CD4-positive, alpha-beta T cell (primary cell): ENCODE data around the gene DYRK2. TPM values are rescaled to one million over a fixed set of nuclear protein-coding genes. Genes with fewer than 3 reads are reported as not detected.

ENCODE experiments used
- ATAC-seq: fragments of 200-7000 bp; cut with Tn5 transposase; one replicate; pipeline ENCODE4 v1.10.0; 2022; ENCODE audit warnings: mild to moderate bottlenecking; ENCODE audit not compliant: poor library complexity
- CTCF ChIA-PET: fragments of 350-600 bp; sonication (Branson Sonifier 250); formaldehyde crosslinking; loops from one replicate; lab custom pipeline; 2021; ENCODE audit warnings: antibody characterized with exemption, inconsistent platforms; lab: Charles Lee
- POLR2A ChIA-PET: fragments of 350-600 bp; sonication (Branson Sonifier 250); formaldehyde crosslinking; loops from one replicate; lab custom pipeline; 2021; ENCODE audit warnings: antibody characterized with exemption, inconsistent platforms; lab: Charles Lee
- DNase-seq, 14 experiments: peaks; one replicate each; pipeline ENCODE4 v3.0.0-alpha.2; 2013 to 2020; ENCODE audit warnings: mixed read lengths in 2 of 14
- H3K27ac ChIP-seq, 2 donors: one replicate each; pipeline versions ENCODE4 v1.5.1 to v1.7.0; 2013; ENCODE audit warnings: low read length in 2 of 2, low read depth in 1 of 2, mild to moderate bottlenecking in 1 of 2
- H3K27me3 ChIP-seq, 2 experiments: 1 replicate in 1 of 2; 2 replicates in 1 of 2; pipeline versions ENCODE4 v1.6.1 to v1.7.0; 2013; ENCODE audit warnings: low read length in 2 of 2, control low read depth in 1 of 2, mild to moderate bottlenecking in 1 of 2, moderate library complexity in 1 of 2; ENCODE audit not compliant: insufficient read depth in 2 of 2, control insufficient read depth in 1 of 2
- H3K36me3 ChIP-seq: one replicate; pipeline ENCODE4 v1.6.1; 2013; ENCODE audit warnings: low read length, control low read depth; ENCODE audit not compliant: insufficient read depth
- H3K4me1 ChIP-seq: one replicate; pipeline ENCODE4 v1.6.1; 2013; ENCODE audit warnings: low read length, control low read depth; ENCODE audit not compliant: insufficient read depth
- H3K4me3 ChIP-seq: one replicate; pipeline ENCODE4 v1.5.1; 2013; ENCODE audit warnings: mild to moderate bottlenecking, low read length, moderate library complexity
- H3K9me3 ChIP-seq, 2 experiments: 1 replicate in 1 of 2; 2 replicates in 1 of 2; pipeline versions ENCODE4 v1.6.1 to v1.7.0; 2013; ENCODE audit warnings: low read length in 2 of 2, mild to moderate bottlenecking in 2 of 2, control low read depth in 1 of 2, moderate library complexity in 1 of 2; ENCODE audit not compliant: control insufficient read depth in 1 of 2, insufficient read depth in 1 of 2
- H3K27ac Mint-ChIP-seq: one replicate; pipeline ENCODE4 v1.8.0; 2020; ENCODE audit warnings: mixed read lengths
- H3K27me3 Mint-ChIP-seq: one replicate; pipeline ENCODE4 v1.8.0; 2021; ENCODE audit warnings: mixed read lengths
- H3K36me3 Mint-ChIP-seq: one replicate; pipeline ENCODE4 v1.8.0; 2021; ENCODE audit warnings: low read depth, mixed read lengths
- H3K4me1 Mint-ChIP-seq: one replicate; pipeline ENCODE4 v1.8.0; 2021; ENCODE audit warnings: low read depth, mixed read lengths
- H3K4me3 Mint-ChIP-seq: one replicate; pipeline ENCODE4 v1.8.0; 2020; ENCODE audit warnings: mild to moderate bottlenecking, mixed read lengths
- H3K9me3 Mint-ChIP-seq: one replicate; pipeline ENCODE4 v1.8.0; 2020; ENCODE audit warnings: mixed read lengths
- CTCF ChIP-seq: fragments of 200-600 bp; IDR thresholded peaks from one replicate; pipeline ENCODE4 v1.8.0; 2022; ENCODE audit warnings: antibody characterized with exemption, mild to moderate bottlenecking
- intact Hi-C, 2 experiments: fragments of 100-400 bp; cut with DNase I in 1 of 2; cut with micrococcal nuclease in 1 of 2; formaldehyde crosslinking; loops; one replicate each; pipeline versions ENCODE4 v1.15.1 to v1.9.0; 2023 to 2025; cut with DNase I, micrococcal nuclease
- total RNA-seq, 174 experiments: library from RNA in 2 of 174; stranded (reverse) in 2 of 174; gene quantifications; one replicate each; pipeline ENCODE4 v1.2.3 and lab custom pipeline; 2021 to 2026

Gene DYRK2
- total RNA-seq, 2 experiments from 2014 or later, result 123 to 135 TPM

GRCh38 chr12:67690656-67691055, 42.1 kb downstream of the DYRK2 start:
- no peak for TF ChIP-seq CTCF
- Histone ChIP-seq H3K9me3 (no peaks in the 10 kb centered on the region), H3K27ac (no peak overlapping the region), H3K4me3 (no peak overlapping the region), H3K36me3 (no peaks in the 10 kb centered on the region), H3K27me3 (no peaks in the 10 kb centered on the region), H3K4me1 (no peaks in the 10 kb centered on the region)
- DNase-seq (no peak), ATAC-seq (no peak)
- H3K27ac Mint-ChIP-seq, result no peak overlapping the region
- H3K9me3 Mint-ChIP-seq, result peaks cover 3% of the 10 kb centered on the region
- H3K36me3 Mint-ChIP-seq, result peaks cover 10% of the 10 kb centered on the region
- POLR2A ChIA-PET, result no interaction called here
- peaks cover 15% of the 10 kb centered on the region for H3K4me1 Mint-ChIP-seq
- CTCF ChIA-PET, result no interaction called here
- H3K27me3 Mint-ChIP-seq, result no peaks in the 10 kb centered on the region
- H3K4me3 Mint-ChIP-seq, result no peak overlapping the region
- intact Hi-C loops, result no loop called here

DNA sequence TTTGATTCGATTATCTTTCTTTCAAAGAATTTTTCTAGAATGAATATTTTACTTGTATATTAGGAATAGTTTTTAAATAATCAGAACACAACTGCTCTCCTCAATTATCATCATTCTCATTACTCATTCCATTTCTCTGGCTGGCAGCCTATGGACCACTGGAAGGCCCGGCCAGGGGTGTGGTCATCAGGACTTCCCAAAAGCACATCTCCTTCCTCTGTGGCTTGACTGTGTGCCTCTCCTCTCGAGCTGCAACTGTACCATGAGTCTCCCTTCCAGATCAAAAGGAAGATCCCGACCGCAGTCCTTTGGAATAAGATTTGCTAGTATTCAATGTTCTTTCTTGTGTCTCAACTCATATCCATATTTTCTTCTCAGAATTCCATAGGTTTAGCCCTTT, 42.7 kb downstream of the DYRK2 start:
- no peaks in the 10 kb centered on the region for H3K9me3 ChIP-seq
- H3K27ac Mint-ChIP-seq, result no peak overlapping the region
- DNase-seq (no peak), ATAC-seq (no peak)
- H3K27me3 Mint-ChIP-seq, result no peaks in the 10 kb centered on the region
- no peak for TF ChIP-seq CTCF
- POLR2A ChIA-PET, result interaction anchor here (0.7 kb wide), 1 partner anchor 44 kb away, joined by 3 read pairs; no protein-coding TSS in a partner anchor
- peaks cover 2% of the 10 kb centered on the region for H3K4me1 ChIP-seq
- H3K4me3 Mint-ChIP-seq, result no peak overlapping the region
- no peak overlapping the region for H3K4me3 ChIP-seq
- intact Hi-C loops, result no loop called here
- peaks cover 3% of the 10 kb centered on the region for H3K9me3 Mint-ChIP-seq
- no peak overlapping the region for H3K27ac ChIP-seq
- no peaks in the 10 kb centered on the region for H3K27me3 ChIP-seq
- H3K36me3 ChIP-seq, result no peaks in the 10 kb centered on the region
- peaks cover 10% of the 10 kb centered on the region for H3K36me3 Mint-ChIP-seq
- CTCF ChIA-PET, result interaction anchor here (0.8 kb wide), 1 partner anchor 14 kb away, joined by 3 read pairs; no protein-coding TSS in a partner anchor
- H3K4me1 Mint-ChIP-seq, result peaks cover 20% of the 10 kb centered on the region

GRCh38 chr12:67692135-67692534, 43.6 kb downstream of the DYRK2 start:
- no peak for TF ChIP-seq CTCF
- Mint-ChIP-seq H3K4me1 (peaks cover 29% of the 10 kb centered on the region), H3K27ac (no peak overlapping the region), H3K9me3 (peaks cover 3% of the 10 kb centered on the region), H3K4me3 (no peak overlapping the region), H3K27me3 (no peaks in the 10 kb centered on the region), H3K36me3 (peaks cover 10% of the 10 kb centered on the region)
- DNase-seq (no peak), ATAC-seq (no peak)
- Histone ChIP-seq H3K9me3 (no peaks in the 10 kb centered on the region), H3K27me3 (no peaks in the 10 kb centered on the region), H3K36me3 (no peaks in the 10 kb centered on the region), H3K27ac (no peak overlapping the region), H3K4me3 (no peak overlapping the region), H3K4me1 (peaks cover 12% of the 10 kb centered on the region)
- intact Hi-C loops, result no loop called here
- ChIA-PET POLR2A (interaction anchor here (0.7 kb wide), 1 partner anchor 43 kb away, joined by 3 read pairs; no protein-coding TSS in a partner anchor), CTCF (interaction anchor here (0.8 kb wide), 1 partner anchor 15 kb away, joined by 3 read pairs; no protein-coding TSS in a partner anchor)
